Mesenchymal stem cell (in vitro differentiated cells and primary cell): ENCODE data around the gene FBP1.

Experiments
- DNase-seq: peaks from one replicate; pipeline ENCODE4 v3.0.0-alpha.2; 2013
- H2AFZ ChIP-seq: one replicate; pipeline ENCODE4 v1.6.1; 2013; ENCODE audit warnings: low read depth, mild to moderate bottlenecking, control low read depth, inconsistent platforms, low read length, moderate library complexity
- H2AK5ac ChIP-seq: 2 replicates; pipeline ENCODE4 v1.6.1; 2013; ENCODE audit warnings: low read length, moderate library complexity, mild to moderate bottlenecking, inconsistent platforms; ENCODE audit not compliant: severe bottlenecking
- H2BK120ac ChIP-seq: one replicate; pipeline ENCODE4 v1.6.1; 2013; ENCODE audit warnings: low read depth, mild to moderate bottlenecking, inconsistent platforms, low read length, moderate library complexity
- H2BK12ac ChIP-seq, 2 experiments: one replicate each; pipeline ENCODE4 v1.6.1; 2013; ENCODE audit warnings: inconsistent platforms in 2 of 2, low read length in 2 of 2, mild to moderate bottlenecking in 2 of 2, moderate library complexity in 2 of 2, control low read depth in 1 of 2
- H2BK15ac ChIP-seq: one replicate; pipeline ENCODE4 v1.6.1; 2013; ENCODE audit warnings: mild to moderate bottlenecking, low read depth, inconsistent platforms; ENCODE audit not compliant: poor library complexity, severe bottlenecking
- H2BK5ac ChIP-seq: 2 replicates; pipeline ENCODE4 v1.6.1; 2013; ENCODE audit warnings: low read depth, mild to moderate bottlenecking, low read length, control low read depth, inconsistent platforms; ENCODE audit not compliant: poor library complexity, severe bottlenecking
- H3K14ac ChIP-seq, 2 experiments: one replicate each; pipeline ENCODE4 v1.6.1; 2013; ENCODE audit warnings: inconsistent platforms in 2 of 2, low read length in 2 of 2, control low read depth in 1 of 2, mild to moderate bottlenecking in 1 of 2, moderate library complexity in 1 of 2
- H3K18ac ChIP-seq, 2 experiments: one replicate each; pipeline ENCODE4 v1.6.1; 2013; ENCODE audit warnings: inconsistent platforms in 2 of 2, low read length in 2 of 2, control low read depth in 1 of 2, low read depth in 1 of 2, mild to moderate bottlenecking in 1 of 2
- H3K23ac ChIP-seq, 2 experiments: one replicate each; pipeline ENCODE4 v1.6.1; 2013; ENCODE audit warnings: inconsistent platforms in 2 of 2, low read length in 2 of 2, mild to moderate bottlenecking in 2 of 2, moderate library complexity in 2 of 2, control low read depth in 1 of 2
- H3K27ac ChIP-seq: 2 replicates; pipeline ENCODE4 v1.5.1; 2013; ENCODE audit warnings: mild to moderate bottlenecking, moderate library complexity, low read length, control low read depth, inconsistent platforms; ENCODE audit not compliant: poor library complexity, severe bottlenecking
- H3K27me3 ChIP-seq, 2 experiments: 2 replicates each; pipeline versions ENCODE4 v1.6.1 to v1.7.0; 2013; ENCODE audit warnings: low read length in 2 of 2, mild to moderate bottlenecking in 2 of 2, moderate library complexity in 2 of 2, control low read depth in 1 of 2, inconsistent platforms in 1 of 2; ENCODE audit not compliant: control insufficient read depth in 1 of 2, insufficient read depth in 1 of 2
- H3K36me3 ChIP-seq, 2 experiments: 2 replicates each; pipeline versions ENCODE4 v1.6.1 to v1.7.0; 2013; ENCODE audit warnings: low read length in 2 of 2, control low read depth in 1 of 2, inconsistent platforms in 1 of 2, low read depth in 1 of 2, mild to moderate bottlenecking in 1 of 2; ENCODE audit not compliant: insufficient read depth in 2 of 2, control insufficient read depth in 1 of 2
- H3K4ac ChIP-seq, 2 experiments: one replicate each; pipeline ENCODE4 v1.6.1; 2013; ENCODE audit warnings: inconsistent platforms in 2 of 2, low read length in 2 of 2, mild to moderate bottlenecking in 2 of 2, moderate library complexity in 2 of 2, control low read depth in 1 of 2, low read depth in 1 of 2
- H3K4me1 ChIP-seq: 2 replicates; pipeline ENCODE4 v1.6.1; 2013; ENCODE audit warnings: low read depth, low read length, control low read depth; ENCODE audit not compliant: control insufficient read depth, insufficient read depth
- H3K4me2 ChIP-seq: 2 replicates; pipeline ENCODE4 v1.6.1; 2013; ENCODE audit warnings: low read length, mild to moderate bottlenecking, inconsistent platforms; ENCODE audit not compliant: poor library complexity, severe bottlenecking
- H3K4me3 ChIP-seq, 2 experiments: 2 replicates each; pipeline versions ENCODE4 v1.5.1 to v1.7.0; 2013; ENCODE audit warnings: low read length in 2 of 2, mild to moderate bottlenecking in 2 of 2, control low read depth in 1 of 2, low read depth in 1 of 2; ENCODE audit not compliant: insufficient read depth in 1 of 2
- H3K79me1 ChIP-seq: replicated peaks from 2 replicates; pipeline ENCODE4 v1.6.1; 2013; ENCODE audit warnings: mild to moderate bottlenecking, control low read depth, low read length, inconsistent platforms; ENCODE audit not compliant: poor library complexity, severe bottlenecking
- H3K9ac ChIP-seq: 2 replicates; pipeline ENCODE4 v1.7.0; 2013; ENCODE audit warnings: mild to moderate bottlenecking, low read length, moderate library complexity
- H3K9me3 ChIP-seq: 2 replicates; pipeline ENCODE4 v1.7.0; 2013; ENCODE audit warnings: mild to moderate bottlenecking, low read length; ENCODE audit not compliant: control insufficient read depth
- H4K8ac ChIP-seq: one replicate; pipeline ENCODE4 v1.6.1; 2013; ENCODE audit warnings: inconsistent platforms, mild to moderate bottlenecking, low read length, moderate library complexity
- H4K91ac ChIP-seq: one replicate; pipeline ENCODE4 v1.6.1; 2013; ENCODE audit warnings: mild to moderate bottlenecking, low read length, inconsistent platforms
- WGBS: methylation state at CpG from one replicate; pipeline ENCODE4 v1.1.7; 2013; ENCODE audit warnings: mixed read lengths; 5-methylcytosine and 5-hydroxymethylcytosine counted together

Gene FBP1

GRCh38 chr9:94630281-94630680, 9.0 kb downstream of the FBP1 start:
- Histone ChIP-seq H3K18ac (no peak overlapping the region), H3K27ac (no peak overlapping the region), H3K4me1 (no peaks in the 10 kb centered on the region), H3K4me2 (no peak overlapping the region), H3K4me3 (no peak overlapping the region), H3K23ac (no peak overlapping the region), H2BK5ac (no peak overlapping the region), H2BK12ac (no peak overlapping the region), H3K9me3 (no peaks in the 10 kb centered on the region), H3K79me1 (no peaks in the 10 kb centered on the region), H2BK15ac (no peak overlapping the region), H3K27me3 (peaks cover 31 to 48% of the 10 kb centered on the region in 2 experiments), H3K9ac (no peak overlapping the region), H4K91ac (no peak overlapping the region), H3K14ac (no peak overlapping the region), H2AFZ (no peak overlapping the region), H2BK120ac (no peak overlapping the region), H4K8ac (no peak overlapping the region), H3K36me3 (no peaks in the 10 kb centered on the region), H3K4ac (no peak overlapping the region), H2AK5ac (no peak overlapping the region)
- no peak for DNase-seq
- 83% methylated on average over 3 of the region's 3 CpGs for WGBS

- Histone ChIP-seq H4K91ac (no peak overlapping the region), H3K27me3 (peaks cover 16 to 34% of the 10 kb centered on the region in 2 experiments), H3K4me3 (no peak overlapping the region), H3K27ac (no peak overlapping the region), H3K4me2 (no peak overlapping the region), H2BK15ac (no peak overlapping the region), H2AK5ac (no peak overlapping the region), H2BK12ac (no peak overlapping the region), H3K79me1 (no peaks in the 10 kb centered on the region), H3K4ac (no peak overlapping the region), H3K9me3 (no peaks in the 10 kb centered on the region), H3K23ac (no peak overlapping the region), H3K36me3 (no peaks in the 10 kb centered on the region), H3K14ac (no peak overlapping the region), H3K18ac (no peak overlapping the region), H2AFZ (no peak overlapping the region), H2BK5ac (no peak overlapping the region), H3K9ac (no peak overlapping the region), H4K8ac (no peak overlapping the region), H2BK120ac (no peak overlapping the region), H3K4me1 (peaks cover 5% of the 10 kb centered on the region)
- DNase-seq = no peak
- 86% methylated on average over 6 of the region's 6 CpGs for WGBS
These were observed 12.0 kb downstream of the FBP1 start for GRCh38 chr9:94627287-94627686.

- no peak overlapping the region for H3K4me3 ChIP-seq
- WGBS = 69% methylated on average over 10 of the region's 12 CpGs
- no peak overlapping the region for H3K27ac ChIP-seq
These were observed 13.5 kb downstream of the FBP1 start for GRCh38 chr9:94625835-94626234.

GRCh38 chr9:94624629-94625028, 14.7 kb downstream of the FBP1 start:
- Histone ChIP-seq H3K79me1 (no peaks in the 10 kb centered on the region), H2AK5ac (no peak overlapping the region), H4K8ac (no peak overlapping the region), H3K9ac (no peak overlapping the region), H2BK15ac (no peak overlapping the region), H3K27me3 (peaks cover 0 to 18% of the 10 kb centered on the region in 2 experiments), H2AFZ (no peak overlapping the region), H3K4ac (no peak overlapping the region), H2BK12ac (no peak overlapping the region), H2BK120ac (no peak overlapping the region), H4K91ac (no peak overlapping the region), H3K4me3 (no peak overlapping the region), H3K4me2 (no peak overlapping the region), H3K9me3 (no peaks in the 10 kb centered on the region), H3K18ac (no peak overlapping the region), H3K4me1 (peaks cover 5% of the 10 kb centered on the region), H2BK5ac (no peak overlapping the region), H3K27ac (no peak overlapping the region), H3K14ac (no peak overlapping the region), H3K36me3 (no peaks in the 10 kb centered on the region), H3K23ac (no peak overlapping the region)
- WGBS = 92% methylated on average over 4 of the region's 4 CpGs
- no peak for DNase-seq

More at GRCh38 chr9:94625835-94626234, 13.5 kb downstream of the FBP1 start:
- H3K4me1 ChIP-seq = peaks cover 5% of the 10 kb centered on the region
- H4K8ac ChIP-seq = no peak overlapping the region
- no peak overlapping the region for H2BK12ac ChIP-seq
- H3K23ac ChIP-seq = peak overlapping the region in 1 of 2 experiments; percentile 79
- H2BK120ac ChIP-seq = no peak overlapping the region
- H3K4me2 ChIP-seq = no peak overlapping the region
- H3K4ac ChIP-seq = no peak overlapping the region
- H4K91ac ChIP-seq = no peak overlapping the region
- H2AK5ac ChIP-seq = no peak overlapping the region
- no peaks in the 10 kb centered on the region for H3K9me3 ChIP-seq
- H3K79me1 ChIP-seq = no peaks in the 10 kb centered on the region
- H3K14ac ChIP-seq = no peak overlapping the region
- no peak overlapping the region for H2AFZ ChIP-seq
- H3K36me3 ChIP-seq = no peaks in the 10 kb centered on the region
- H3K9ac ChIP-seq = no peak overlapping the region
- H3K27me3 ChIP-seq = peaks cover 8 to 30% of the 10 kb centered on the region in 2 experiments
- no peak overlapping the region for H3K18ac ChIP-seq
- H2BK15ac ChIP-seq = no peak overlapping the region
- DNase-seq = no peak
- H2BK5ac ChIP-seq = no peak overlapping the region
